ENCODE results near the gene OLFM3. TPM values are rescaled to one million over a fixed set of nuclear protein-coding genes. Genes with fewer than 3 reads are reported as not detected.
A peak's percentile ranks its signal among the peaks of the same experiment; 100 is the strongest.

Gene OLFM3
- total RNA-seq = under 1 TPM in 1 of 2 donors, not detected in 1; 0.56 TPM
- not detected for polyA plus RNA-seq (ENCODE audit: insufficient read depth, low read depth, low replicate concordance)
- long read RNA-seq, donor 1 = 0 reads
- long read RNA-seq, donor 2 = 0 reads

GRCh38 chr1:101996825-101997465 is at the start of gene OLFM3:
TSS of gene OLFM3 (minus strand) at chr1:101996926.
- intact Hi-C loops (cut with DNase I; ENCODE audit: low total_unique reads) = no loop called here
- DNase-seq = peak; percentile 56
- H3K36me3 ChIP-seq (ENCODE audit: low read depth, missing control alignments) = no peaks in the 10 kb centered on the region
- WGBS, 2 donors = 3% methylated on average over 24 of the region's 24 CpGs
- no peaks in the 10 kb centered on the region for H3K27me3 ChIP-seq
- no peak for TF ChIP-seq CTCF (IDR thresholded peaks at IDR 0.05)
- no peak within 1 kb of the TSS for H3K27ac ChIP-seq
- H3K9me3 ChIP-seq = no peaks in the 10 kb centered on the region
- H3K4me3 ChIP-seq = peak within 1 kb of the TSS in 1 of 2 donors; percentile 38
- no peaks in the 10 kb centered on the region for H3K4me1 ChIP-seq

- H3K4me3 ChIP-seq = no peak overlapping the region
- no peak for DNase-seq
- TF ChIP-seq POLR2A (IDR thresholded peaks at IDR 0.05) (no peak), CTCF (IDR thresholded peaks at IDR 0.05) (no peak)
- H3K9me3 ChIP-seq = no peaks in the 10 kb centered on the region
- WGBS, 2 donors = 79 to 81% methylated on average over 2 of the region's 2 CpGs
- no peak overlapping the region for H3K27ac ChIP-seq
- H3K4me1 ChIP-seq = no peaks in the 10 kb centered on the region
- no peaks in the 10 kb centered on the region for H3K36me3 ChIP-seq (ENCODE audit: low read depth, missing control alignments)
- intact Hi-C loops (cut with DNase I; ENCODE audit: low total_unique reads) = no loop called here
- H3K27me3 ChIP-seq = no peaks in the 10 kb centered on the region
Observed at GRCh38 chr1:102045752-102046151, 49.0 kb upstream of the OLFM3 start.

GRCh38 chr1:102032534-102032933 is 35.8 kb upstream of the OLFM3 start:
- TF ChIP-seq POLR2A (IDR thresholded peaks at IDR 0.05) (no peak), CTCF (IDR thresholded peaks at IDR 0.05) (no peak)
- no peaks in the 10 kb centered on the region for H3K27me3 ChIP-seq
- DNase-seq = no peak
- intact Hi-C loops (cut with DNase I; ENCODE audit: low total_unique reads) = no loop called here
- no peaks in the 10 kb centered on the region for H3K36me3 ChIP-seq (ENCODE audit: low read depth, missing control alignments)
- no peak overlapping the region for H3K27ac ChIP-seq
- no peaks in the 10 kb centered on the region for H3K4me1 ChIP-seq
- WGBS, 2 donors = 83% methylated on average over 7 of the region's 7 CpGs
- H3K4me3 ChIP-seq = no peak overlapping the region
- no peaks in the 10 kb centered on the region for H3K9me3 ChIP-seq

- no peak for DNase-seq
- TF ChIP-seq POLR2A (IDR thresholded peaks at IDR 0.05) = no peak
- TF ChIP-seq CTCF (IDR thresholded peaks at IDR 0.05) = no peak
- H3K27ac ChIP-seq = no peak overlapping the region
- no peaks in the 10 kb centered on the region for H3K4me1 ChIP-seq
- H3K36me3 ChIP-seq (ENCODE audit: low read depth, missing control alignments) = no peaks in the 10 kb centered on the region
- no peak overlapping the region for H3K4me3 ChIP-seq
- no peaks in the 10 kb centered on the region for H3K27me3 ChIP-seq
- no peaks in the 10 kb centered on the region for H3K9me3 ChIP-seq
- intact Hi-C loops (cut with DNase I; ENCODE audit: low total_unique reads) = no loop called here
Observed at GRCh38 chr1:102019530-102019929, 22.8 kb upstream of the OLFM3 start.

- no peak overlapping the region for H3K27ac ChIP-seq
- H3K4me1 ChIP-seq = no peaks in the 10 kb centered on the region
- no peaks in the 10 kb centered on the region for H3K9me3 ChIP-seq
- no peaks in the 10 kb centered on the region for H3K27me3 ChIP-seq
- H3K4me3 ChIP-seq = no peak overlapping the region
- DNase-seq = no peak
- TF ChIP-seq CTCF (IDR thresholded peaks at IDR 0.05) (no peak), POLR2A (IDR thresholded peaks at IDR 0.05) (no peak)
- H3K36me3 ChIP-seq (ENCODE audit: low read depth, missing control alignments) = no peaks in the 10 kb centered on the region
- intact Hi-C loops (cut with DNase I; ENCODE audit: low total_unique reads) = no loop called here
- WGBS, 2 donors = 83 to 91% methylated on average over 3 of the region's 3 CpGs
Observed at GRCh38 chr1:102015728-102016127, 19.0 kb upstream of the OLFM3 start.
